HepG2 (cell line): Measurements from ENCODE around the gene CDKN2C. TPM values are rescaled to one million over a fixed set of nuclear protein-coding genes. Genes with fewer than 3 reads are reported as not detected.

ENCODE experiments used
- BRD4 ChIP-seq: sonication (generic); formaldehyde crosslinking; IDR thresholded peaks from 2 replicates; pipeline ENCODE4 v1.4.0; 2020; ENCODE audit warnings: missing genetic modification reagents
- DMAP1 ChIP-seq: IDR thresholded peaks from 2 replicates; pipeline ENCODE4 v1.6.1; 2016
- E2F2 ChIP-seq: sonication (generic); formaldehyde crosslinking; IDR thresholded peaks from 2 replicates; pipeline ENCODE4 v1.4.0; 2020; ENCODE audit warnings: missing genetic modification reagents, borderline replicate concordance
- ELF1 ChIP-seq: sonication (generic); formaldehyde crosslinking; IDR thresholded peaks from 2 replicates; pipeline ENCODE4 v1.4.0; 2020; ENCODE audit warnings: missing genetic modification reagents
- FOXP1 ChIP-seq, 2 experiments: fragments of 450-650 bp in 1 of 2; IDR thresholded peaks; 2 replicates each; pipeline ENCODE4 v1.6.1; 2017 to 2018; ENCODE audit warnings: antibody characterized with exemption in 1 of 2
- GABPB1 ChIP-seq: IDR thresholded peaks from 2 replicates; pipeline ENCODE4 v1.6.1; 2016; ENCODE audit warnings: mild to moderate bottlenecking, missing genetic modification reagents, moderate library complexity, missing compliant biosample characterization
- HNF4A ChIP-seq: sonication (generic); formaldehyde crosslinking; IDR thresholded peaks from 2 replicates; pipeline ENCODE4 v1.4.0; 2020; ENCODE audit warnings: missing genetic modification reagents
- IRF2 ChIP-seq: IDR thresholded peaks from 2 replicates; pipeline ENCODE4 v1.6.1; 2018; ENCODE audit warnings: missing genetic modification reagents, missing compliant biosample characterization
- JARID2 ChIP-seq: sonication (generic); formaldehyde crosslinking; IDR thresholded peaks from 2 replicates; pipeline ENCODE4 v1.8.1; 2023; ENCODE audit warnings: missing genetic modification reagents, inconsistent platforms; ENCODE audit not compliant: insufficient replicate concordance
- MIXL1 ChIP-seq: IDR thresholded peaks from 2 replicates; pipeline ENCODE4 v1.6.1; 2016
- MTF1 ChIP-seq: sonication (generic); formaldehyde crosslinking; IDR thresholded peaks from 2 replicates; pipeline ENCODE4 v1.5.0; 2020; ENCODE audit warnings: missing genetic modification reagents
- MYC ChIP-seq: sonication (generic); formaldehyde crosslinking; IDR thresholded peaks from 2 replicates; pipeline ENCODE4 v1.9.0; 2021; ENCODE audit warnings: missing genetic modification reagents, borderline replicate concordance
- NCOR1 ChIP-seq: fragments of 200-600 bp; sonication (generic); IDR thresholded peaks from 2 replicates; pipeline ENCODE4 v1.7.0; 2017; ENCODE audit warnings: antibody characterized with exemption, low read length, borderline replicate concordance
- NR2C2 ChIP-seq: sonication (generic); formaldehyde crosslinking; IDR thresholded peaks from 2 replicates; pipeline ENCODE4 v1.4.0; 2020; ENCODE audit warnings: missing genetic modification reagents, mild to moderate bottlenecking, moderate library complexity, borderline replicate concordance
- PAX8 ChIP-seq: sonication (generic); formaldehyde crosslinking; IDR thresholded peaks from 2 replicates; pipeline ENCODE4 v1.8.0; 2022; ENCODE audit warnings: mild to moderate bottlenecking, missing genetic modification reagents, borderline replicate concordance
- REPIN1 ChIP-seq: sonication (generic); formaldehyde crosslinking; IDR thresholded peaks from 2 replicates; pipeline ENCODE4 v1.8.0; 2022; ENCODE audit warnings: missing genetic modification reagents, low read depth, mild to moderate bottlenecking, borderline replicate concordance
- SIN3B ChIP-seq: fragments of 150-350 bp; IDR thresholded peaks from 2 replicates; pipeline ENCODE4 v1.6.1; 2014; ENCODE audit warnings: low read length
- SNAPC5 ChIP-seq: sonication (generic); formaldehyde crosslinking; IDR thresholded peaks from 2 replicates; pipeline ENCODE4 v1.8.1; 2023; ENCODE audit warnings: mild to moderate bottlenecking, missing genetic modification reagents, borderline replicate concordance
- SRY ChIP-seq: sonication (generic); formaldehyde crosslinking; IDR thresholded peaks from 2 replicates; pipeline ENCODE4 v1.8.0; 2022; ENCODE audit warnings: mild to moderate bottlenecking, missing genetic modification reagents
- TFAP4 ChIP-seq: sonication (generic); IDR thresholded peaks from 2 replicates; pipeline ENCODE4 v1.6.1; 2016; ENCODE audit warnings: low read depth, borderline replicate concordance
- THRA ChIP-seq: sonication (generic); formaldehyde crosslinking; IDR thresholded peaks from 2 replicates; pipeline ENCODE4 v1.4.0; 2020; ENCODE audit warnings: missing genetic modification reagents, borderline replicate concordance
- TRIM24 ChIP-seq: sonication (generic); formaldehyde crosslinking; IDR thresholded peaks from 2 replicates; pipeline ENCODE4 v1.8.0; 2022; ENCODE audit warnings: mild to moderate bottlenecking, missing genetic modification reagents
- TSC22D2 ChIP-seq: sonication (generic); formaldehyde crosslinking; IDR thresholded peaks from 2 replicates; pipeline ENCODE4 v1.5.1; 2020; ENCODE audit warnings: missing genetic modification reagents, mild to moderate bottlenecking, borderline replicate concordance
- ZNF234 ChIP-seq: sonication (generic); formaldehyde crosslinking; conservative IDR thresholded peaks from 2 replicates; pipeline ENCODE4 v1.5.1; 2020; ENCODE audit warnings: mild to moderate bottlenecking, missing genetic modification reagents
- ZNF337 ChIP-seq: sonication (generic); formaldehyde crosslinking; IDR thresholded peaks from 2 replicates; pipeline ENCODE4 v1.5.1; 2020; ENCODE audit warnings: missing genetic modification reagents, low read depth, mild to moderate bottlenecking, borderline replicate concordance
- ZNF704 ChIP-seq: sonication (generic); formaldehyde crosslinking; IDR thresholded peaks from 2 replicates; pipeline ENCODE4 v1.8.1; 2023; ENCODE audit warnings: mild to moderate bottlenecking, inconsistent platforms, moderate library complexity, missing genetic modification reagents, borderline replicate concordance
- ZNF761 ChIP-seq: sonication (generic); formaldehyde crosslinking; conservative IDR thresholded peaks from 2 replicates; pipeline ENCODE4 v1.4.0; 2020; ENCODE audit warnings: mild to moderate bottlenecking, missing genetic modification reagents
- polyA plus RNA-seq, 8 experiments: library from polyadenylated mRNA; depleted of rRNA in 3 of 8; stranded (reverse) in 7 of 8; unstranded in 1 of 8; fragments of >200 nt; fragmentation: Illumina TruSeq in 4 of 8; extraction: Trizol in 4 of 8; gene quantifications; 2 replicates each; pipeline versions ENCODE4 v1.2.1 to v1.2.3, GENCODE V29; 2011 to 2016; ENCODE audit warnings: low read depth in 4 of 8, missing spikeins in 1 of 8, mixed read lengths in 1 of 8; ENCODE audit not compliant: insufficient read depth in 1 of 8
- total RNA-seq, 5 experiments: library from RNA; depleted of rRNA; stranded (reverse); fragments of >200 nt; fragmentation: Illumina TruSeq; extraction: Trizol; gene quantifications; 2 replicates each; pipeline ENCODE4 v1.2.3, GENCODE V29; 2016; ENCODE audit warnings: low read depth in 1 of 5

Gene CDKN2C
- total and polyA plus RNA-seq, 2 of the 13 experiments (the other 11 are each of a cell fraction or from before 2014, with no cell fraction given): 7.8 to 13.7 TPM

- TF ChIP-seq MYC (CRISPR knock-in tag): peak; percentile 49; the same call in 1 of the 2 replicates
- peak; percentile 72; the same call in 1 of the 2 replicates for TF ChIP-seq ZNF761 (CRISPR knock-in tag)
- no peak for TF ChIP-seq PAX8
- TF ChIP-seq BRD4 (CRISPR knock-in tag): peak; percentile 85; the same call in 1 of the 2 replicates
- peak; percentile 78; the same call in 1 of the 2 replicates for TF ChIP-seq TFAP4
- peak; percentile 45; the same call in 1 of the 2 replicates for TF ChIP-seq REPIN1 (CRISPR knock-in tag)
- no peak for TF ChIP-seq ELF1 (CRISPR knock-in tag)
- no peak for TF ChIP-seq MIXL1
- TF ChIP-seq SRY (CRISPR knock-in tag): 0 out of 2 replicates have a peak, but pooled peaks have one; percentile 7
- TF ChIP-seq TRIM24 (CRISPR knock-in tag): no peak
- no peak for TF ChIP-seq SIN3B
- peak; percentile 31; the same call in 1 of the 2 replicates for TF ChIP-seq HNF4A (CRISPR knock-in tag)
- TF ChIP-seq IRF2: peak; percentile 40
- TF ChIP-seq GABPB1 (CRISPR knock-in tag): peak; percentile 60; the same call in 1 of the 2 replicates
- TF ChIP-seq NR2C2: no peak
- 0 out of 2 replicates have a peak, but pooled peaks have one; percentile 13 for TF ChIP-seq ZNF234
- no peak for TF ChIP-seq JARID2
- TF ChIP-seq FOXP1 (IDR thresholded peaks at IDR 0.05): no peak
- TF ChIP-seq FOXP1 (CRISPR knock-in tag; IDR thresholded peaks at IDR 0.05): no peak
- no peak for TF ChIP-seq E2F2 (CRISPR knock-in tag)
- TF ChIP-seq TSC22D2 (CRISPR knock-in tag): no peak
- TF ChIP-seq ZNF337: no peak
- no peak for TF ChIP-seq SNAPC5
- TF ChIP-seq ZNF704: no peak
- no peak; the same call in 1 of the 2 replicates for TF ChIP-seq THRA
- no peak for TF ChIP-seq NCOR1
- TF ChIP-seq DMAP1 (CRISPR knock-in tag): peak; percentile 69; the same call in 1 of the 2 replicates
- TF ChIP-seq MTF1 (CRISPR knock-in tag): no peak
Measured at GRCh38 chr1:50978144-50978851, 8.3 kb downstream of the CDKN2C start (continued).
